Stimulated activated CD8-positive, alpha-beta memory T cell treated with anti-CD3 and anti-CD28 coated beads, Interleukin-4, amount 100 ng/mL, for 48 hours (primary cell): ENCODE data around the gene IRF2BP2.

ENCODE experiments used
- DNase-seq: peaks from one replicate; pipeline ENCODE4 v3.0.0-alpha.2; 2020

The IRF2BP2 gene

DNA sequence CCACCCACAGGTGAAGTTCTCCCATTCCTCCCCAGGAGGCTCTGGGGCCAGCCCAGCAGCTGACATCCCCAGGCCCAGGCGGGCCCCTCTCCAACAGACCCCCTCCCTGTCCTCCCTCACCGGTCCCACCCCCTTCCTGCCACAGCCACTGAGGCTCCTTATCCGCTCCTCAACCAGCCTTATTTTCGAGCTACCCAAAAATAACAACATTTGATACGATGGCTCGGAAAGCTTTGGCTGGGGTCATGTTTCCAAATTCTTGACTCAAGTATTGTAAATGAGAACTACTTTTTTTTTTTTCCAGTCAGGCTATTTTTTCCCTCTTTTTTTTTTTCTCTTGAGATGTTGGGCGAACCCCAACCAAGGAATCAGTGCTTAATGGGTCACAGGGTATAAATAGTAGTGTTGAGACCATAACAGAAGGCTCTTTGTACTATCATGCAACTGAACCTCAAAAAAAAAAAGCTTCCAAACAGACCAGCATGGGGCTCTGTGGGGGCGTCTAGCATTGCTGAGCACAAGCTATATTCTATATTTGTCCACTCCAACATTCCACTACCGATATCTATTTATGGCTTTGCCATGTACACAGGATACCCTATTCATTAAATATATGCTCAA lies 27.2 kb downstream of the IRF2BP2 start:
- no peak for DNase-seq

- DNase-seq: no peak
Measured at GRCh38 chr1:234582186-234582585, 27.8 kb downstream of the IRF2BP2 start.

- no peak for DNase-seq
Measured at GRCh38 chr1:234581063-234581714, 28.8 kb downstream of the IRF2BP2 start.

DNA sequence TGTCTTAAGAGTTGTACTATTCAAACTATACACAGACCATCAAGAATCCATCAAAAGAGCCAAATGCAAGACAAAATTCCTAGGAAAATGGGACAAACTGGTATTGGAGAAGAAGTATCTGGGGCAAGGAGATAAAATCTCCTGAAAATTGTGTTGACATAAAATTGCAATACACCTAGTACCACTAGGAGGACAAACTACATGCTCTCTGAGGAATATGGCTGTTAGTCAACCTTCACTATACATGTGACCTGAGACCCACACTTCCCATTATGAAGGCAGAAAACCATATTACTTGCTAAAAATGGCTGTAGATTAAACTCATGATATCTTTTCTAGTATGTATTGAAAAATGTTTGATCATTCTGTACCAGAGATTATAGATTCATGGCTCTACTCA lies 30.0 kb downstream of the IRF2BP2 start:
- DNase-seq: no peak

DNA sequence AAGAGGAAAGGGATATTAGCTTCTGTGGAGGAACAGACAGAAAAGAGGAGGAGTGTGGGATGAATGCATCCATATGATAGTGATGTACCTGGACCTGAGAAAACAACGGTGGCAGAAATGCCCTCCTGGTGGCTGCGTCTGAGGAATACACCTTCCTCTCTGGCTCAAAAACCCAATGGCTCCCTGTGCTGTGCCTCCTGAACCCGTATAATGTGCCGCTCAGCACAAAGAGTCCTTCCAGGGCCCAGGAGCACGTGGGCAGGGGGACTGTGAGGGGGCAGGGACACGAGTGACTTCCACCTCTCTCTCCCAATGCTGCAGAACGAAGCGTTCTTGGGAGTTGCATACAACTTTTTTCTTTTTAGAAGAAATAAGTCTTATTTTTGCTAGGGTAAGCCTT lies 31.2 kb downstream of the IRF2BP2 start:
- no peak for DNase-seq

DNA sequence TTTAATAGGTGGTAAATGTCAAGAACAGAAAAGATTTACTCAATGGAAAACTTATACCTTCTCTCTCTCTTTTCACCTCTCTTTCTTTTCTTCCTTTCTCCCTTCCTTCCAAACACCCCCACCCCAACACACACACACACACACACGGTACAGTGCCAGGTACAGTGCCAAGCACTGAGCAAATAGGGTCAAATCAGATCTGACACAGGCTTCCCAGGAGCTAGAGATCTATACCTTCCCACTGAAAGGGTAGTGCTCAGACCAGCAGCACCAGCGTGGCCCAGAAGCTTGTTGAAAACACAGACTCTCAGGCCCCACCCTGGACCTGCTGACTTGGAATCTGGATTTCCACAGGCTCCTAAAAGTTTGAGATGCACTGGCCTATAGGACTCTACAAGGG lies 31.9 kb downstream of the IRF2BP2 start:
- DNase-seq: no peak

DNA sequence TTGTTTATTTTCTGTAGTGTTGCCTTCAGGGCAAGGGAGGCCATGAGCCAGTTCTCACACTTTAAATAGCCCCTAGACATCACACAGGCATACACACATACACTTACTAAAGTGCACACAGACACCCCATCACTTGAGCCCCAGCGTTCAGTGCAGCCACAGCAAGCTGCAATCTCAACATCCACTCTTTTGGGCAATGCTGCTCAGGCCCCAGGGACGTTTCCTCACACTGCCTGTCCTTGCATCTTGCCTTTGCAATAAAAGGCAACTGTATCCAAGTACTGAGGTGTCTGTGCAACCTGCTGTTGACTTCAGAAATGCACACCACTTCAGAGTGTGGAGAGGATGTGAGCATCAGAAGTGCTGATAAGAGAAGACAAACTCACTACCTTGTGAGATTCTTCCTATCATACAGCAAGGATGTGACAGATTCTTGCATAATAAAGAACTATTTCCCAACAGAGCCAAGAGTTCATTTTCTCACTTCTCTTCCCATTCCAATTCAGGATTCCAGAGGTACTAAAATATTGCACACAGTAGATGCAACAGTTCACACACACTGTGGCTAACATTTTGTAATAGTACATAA lies 36.2 kb downstream of the IRF2BP2 start:
- no peak for DNase-seq

- DNase-seq: no peak
Measured at GRCh38 chr1:234572966-234573365, 37.0 kb downstream of the IRF2BP2 start.

- no peak for DNase-seq
Measured at GRCh38 chr1:234571702-234572101, 38.3 kb downstream of the IRF2BP2 start.

- no peak for DNase-seq
Measured at GRCh38 chr1:234570329-234571120, 39.5 kb downstream of the IRF2BP2 start.

DNA sequence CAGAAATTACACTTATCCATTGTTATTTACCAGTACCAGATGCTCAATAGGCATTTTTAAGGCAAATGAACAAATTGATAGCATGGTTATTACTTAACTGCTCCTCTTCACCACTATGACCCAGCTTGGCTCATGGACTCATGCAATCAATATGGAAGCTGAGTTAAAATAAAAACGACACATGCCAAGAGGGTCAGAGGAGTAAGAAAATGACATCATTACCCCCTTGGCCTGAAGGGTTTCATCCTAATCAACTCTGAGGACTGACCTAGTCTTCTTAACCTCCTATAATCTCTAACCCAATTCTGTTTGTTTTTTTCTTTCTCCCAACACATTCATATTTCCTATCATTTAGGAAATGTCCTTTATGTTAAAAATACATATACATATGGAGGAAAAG lies 41.6 kb downstream of the IRF2BP2 start:
- no peak for DNase-seq

GRCh38 chr1:234565132-234565531 lies 44.8 kb downstream of the IRF2BP2 start:
- no peak for DNase-seq

DNA sequence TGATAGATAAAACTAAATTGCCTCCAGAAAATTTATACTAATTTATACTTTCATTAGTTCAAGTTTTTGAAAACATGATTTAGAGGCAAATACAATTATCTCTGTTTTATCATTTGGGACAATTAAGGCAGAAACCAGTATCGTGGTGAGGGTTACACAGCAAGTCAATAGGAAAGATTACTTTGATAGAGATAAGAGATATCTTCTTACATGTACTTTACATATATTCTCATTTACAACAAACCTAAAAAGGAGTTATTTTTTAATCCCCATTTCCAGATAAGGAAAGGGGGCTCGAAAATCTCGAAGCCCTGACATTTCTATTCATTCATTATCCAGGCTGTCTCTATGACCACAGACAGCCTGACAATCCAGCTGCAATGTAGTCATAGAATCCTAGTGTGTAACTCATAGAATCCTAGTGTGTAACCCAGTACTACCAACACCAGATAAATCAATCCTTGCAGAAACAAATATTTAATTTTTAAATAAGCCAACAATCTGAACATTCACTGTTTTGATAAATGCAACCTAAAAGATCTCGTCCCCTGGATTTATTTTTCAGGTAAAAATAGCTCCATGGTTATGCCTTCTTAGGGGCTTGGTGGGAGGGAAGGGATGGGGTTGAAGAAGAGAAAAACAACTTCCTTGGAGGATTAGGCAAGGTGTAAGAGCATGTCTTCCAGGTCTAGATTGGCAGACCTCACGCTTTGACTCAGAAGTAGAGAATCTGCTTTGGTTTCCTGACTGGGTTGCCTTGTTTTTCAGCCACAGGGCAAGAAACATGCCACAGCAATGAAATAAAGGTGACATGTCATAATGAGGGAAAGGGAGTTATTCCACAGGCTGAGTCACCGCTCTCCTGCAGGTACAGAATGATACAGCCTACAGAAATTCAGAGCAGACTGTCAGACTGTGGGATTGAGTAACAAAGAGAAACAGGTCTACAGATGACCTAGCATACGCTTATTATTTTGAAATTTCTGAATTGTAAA lies 45.6 kb downstream of the IRF2BP2 start:
- no peak for DNase-seq

- DNase-seq: no peak
Measured at GRCh38 chr1:234562334-234562733, 47.6 kb downstream of the IRF2BP2 start.

- no peak for DNase-seq
Measured at GRCh38 chr1:234561319-234561718, 48.7 kb downstream of the IRF2BP2 start.

DNA sequence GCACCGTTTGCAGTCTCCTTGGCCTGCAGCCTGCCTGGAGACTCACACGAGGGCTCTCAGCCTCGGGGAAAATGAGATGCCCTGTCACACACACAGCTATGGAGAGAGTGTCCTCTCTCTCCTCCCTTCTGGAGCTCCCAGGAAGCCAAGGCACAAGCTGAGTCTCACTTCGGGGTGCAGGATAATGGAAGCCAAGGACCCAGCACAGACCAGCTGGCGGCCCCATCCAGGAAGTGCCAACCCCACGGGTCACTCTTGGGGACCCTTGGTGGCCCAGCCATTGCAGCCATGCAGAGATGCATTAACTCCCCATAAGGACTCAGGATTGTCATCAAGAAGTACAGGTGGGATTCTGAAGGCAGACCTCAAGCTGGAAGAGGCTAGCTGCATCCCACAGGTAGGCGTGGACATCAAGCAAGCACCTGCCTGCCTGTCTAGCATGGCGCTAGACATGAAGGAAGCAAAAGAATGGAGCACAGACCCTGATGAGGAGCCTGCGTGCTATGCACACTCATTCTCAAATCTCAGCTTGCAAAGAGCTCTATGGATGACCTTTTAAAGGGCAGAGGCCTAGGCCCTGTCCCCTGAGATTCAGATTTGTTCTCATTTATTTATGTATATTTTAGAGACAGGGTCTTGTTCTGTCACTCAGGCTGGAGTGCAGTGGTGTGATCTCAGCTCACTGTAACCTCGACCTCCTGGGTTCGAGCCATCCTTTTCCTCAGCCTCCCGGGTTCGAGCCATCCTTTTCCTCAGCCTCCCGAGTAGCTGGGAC lies 49.9 kb downstream of the IRF2BP2 start:
- DNase-seq: no peak

DNA sequence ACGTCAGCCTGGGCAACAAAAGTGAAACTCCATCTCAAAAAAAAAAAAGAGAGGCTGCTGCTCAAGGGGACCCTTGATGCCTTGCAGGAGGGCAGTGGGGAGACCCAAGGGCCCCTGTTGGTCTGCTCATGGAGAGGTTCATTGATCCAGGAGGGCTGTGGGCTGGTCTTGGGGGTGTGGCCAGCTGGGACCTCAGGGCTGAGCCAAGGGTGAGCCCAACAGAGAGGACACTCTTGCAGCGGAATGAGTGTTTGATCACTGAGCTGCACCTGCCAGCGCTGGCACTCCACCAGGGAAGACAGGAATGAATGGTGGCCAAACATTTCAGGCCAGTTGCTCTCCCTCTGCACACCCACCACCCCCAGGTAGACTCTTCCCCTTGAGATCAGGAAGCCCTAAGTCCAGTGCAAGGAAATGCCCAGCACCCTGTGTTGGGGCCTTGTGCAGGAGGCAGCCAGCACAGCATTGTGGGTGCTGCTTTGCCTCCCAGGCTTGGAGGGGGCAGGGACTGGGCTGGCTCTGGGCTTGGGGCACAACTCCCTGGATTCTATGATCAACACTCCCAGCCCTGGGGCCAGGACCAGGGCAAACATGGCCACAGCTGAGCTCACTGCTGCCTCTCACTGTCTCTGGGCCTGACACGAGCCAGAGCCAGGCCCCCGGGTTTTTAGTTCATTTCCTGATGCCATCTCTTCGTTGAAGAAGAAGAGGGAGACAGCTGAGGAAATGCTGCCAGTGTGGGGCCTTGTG lies 50.7 kb downstream of the IRF2BP2 start:
- peak; percentile 5 for DNase-seq

- DNase-seq: no peak
Measured at GRCh38 chr1:234558330-234558836, 51.6 kb downstream of the IRF2BP2 start.

GRCh38 chr1:234556245-234556943 lies 53.6 kb downstream of the IRF2BP2 start:
- DNase-seq: no peak
